Breast epithelium (tissue), 4 donors: Measurements from ENCODE around the gene RAB19. TPM values are rescaled to one million over a fixed set of nuclear protein-coding genes. Genes with fewer than 3 reads are reported as not detected.
"Not testable (repeated sequence)": the region's sequence is repeated elsewhere in the genome, so short reads cannot be mapped to it uniquely, and the experiment has no call there.

Experiments
- DNase-seq, 2 donors: peaks; one replicate each; pipeline ENCODE4 v3.0.0-alpha.2; 2019; ENCODE audit warnings: low spot score in 2 of 2
- H3K27ac ChIP-seq, 2 donors: fragments of 200-600 bp; sonication (generic) in 1 of 2; one replicate each; pipeline ENCODE4 v1.5.1; 2016 to 2019; ENCODE audit warnings: mild to moderate bottlenecking in 1 of 2
- H3K27me3 ChIP-seq, 2 donors: fragments of 200-600 bp; sonication (generic) in 1 of 2; one replicate each; pipeline versions ENCODE4 v1.5.1 to v1.6.0; 2017 to 2019; ENCODE audit warnings: control low read depth in 1 of 2, mild to moderate bottlenecking in 1 of 2
- H3K36me3 ChIP-seq: fragments of 200-600 bp; one replicate; pipeline ENCODE4 v1.5.1; 2019
- H3K4me1 ChIP-seq, 2 donors: fragments of 200-600 bp; sonication (generic); one replicate each; pipeline ENCODE4 v1.5.1; 2016 to 2019; ENCODE audit warnings: control low read depth in 1 of 2
- H3K4me3 ChIP-seq, 3 donors: fragments of 200-600 bp; sonication (generic); 1 replicate in 2 of 3; 2 replicates in 1 of 3; pipeline ENCODE4 v1.5.1; 2016 to 2019; ENCODE audit warnings: mild to moderate bottlenecking in 3 of 3, moderate library complexity in 2 of 3
- H3K9me3 ChIP-seq, 2 donors: fragments of 200-600 bp; sonication (generic) in 1 of 2; one replicate each; pipeline ENCODE4 v1.5.1; 2016 to 2019; ENCODE audit warnings: control low read depth in 1 of 2
- CTCF ChIP-seq, 3 donors: fragments of 450-650 bp; IDR thresholded peaks; one replicate each; pipeline ENCODE4 v1.5.1; 2016 to 2017; ENCODE audit warnings: antibody characterized with exemption in 3 of 3, mild to moderate bottlenecking in 3 of 3, moderate library complexity in 3 of 3
- POLR2A ChIP-seq: fragments of 450-650 bp; IDR thresholded peaks from one replicate; pipeline ENCODE4 v1.6.1; 2016; ENCODE audit warnings: antibody characterized with exemption, mild to moderate bottlenecking, moderate library complexity
- POLR2AphosphoS5 ChIP-seq, 3 donors: sonication (generic); formaldehyde crosslinking; IDR thresholded peaks; one replicate each; pipeline ENCODE4 v1.6.1; 2017; ENCODE audit warnings: antibody characterized with exemption in 3 of 3
- intact Hi-C: fragments of 100-400 bp; cut with DNase I; formaldehyde crosslinking; loops from one replicate; pipeline ENCODE4 v1.15.1; 2023; ENCODE audit warnings: low total_unique reads
- total RNA-seq, 3 donors: library from RNA; depleted of rRNA; stranded (reverse); fragments of >200 nt; gene quantifications; one replicate each; pipeline ENCODE4 v1.1.0, GENCODE V29; 2016

Gene RAB19
- total RNA-seq, 3 donors from 2014 or later = 2.3 to 4.2 TPM; not detected in 1

GRCh38 chr7:140402178-140402835, 1.6 kb upstream of the RAB19 start:
- no peaks in the 10 kb centered on the region for H3K4me1 ChIP-seq
- intact Hi-C loops = no loop called here
- H3K27ac ChIP-seq = no peak overlapping the region
- no peak overlapping the region for H3K4me3 ChIP-seq
- H3K36me3 ChIP-seq = no peaks in the 10 kb centered on the region
- no peak for DNase-seq
- no peaks in the 10 kb centered on the region for H3K27me3 ChIP-seq
- no peaks in the 10 kb centered on the region for H3K9me3 ChIP-seq
- TF ChIP-seq CTCF (IDR thresholded peaks at IDR 0.05) = no peak
- TF ChIP-seq POLR2AphosphoS5 (IDR thresholded peaks at IDR 0.05) = no peak
- no peak for TF ChIP-seq POLR2A

DNA sequence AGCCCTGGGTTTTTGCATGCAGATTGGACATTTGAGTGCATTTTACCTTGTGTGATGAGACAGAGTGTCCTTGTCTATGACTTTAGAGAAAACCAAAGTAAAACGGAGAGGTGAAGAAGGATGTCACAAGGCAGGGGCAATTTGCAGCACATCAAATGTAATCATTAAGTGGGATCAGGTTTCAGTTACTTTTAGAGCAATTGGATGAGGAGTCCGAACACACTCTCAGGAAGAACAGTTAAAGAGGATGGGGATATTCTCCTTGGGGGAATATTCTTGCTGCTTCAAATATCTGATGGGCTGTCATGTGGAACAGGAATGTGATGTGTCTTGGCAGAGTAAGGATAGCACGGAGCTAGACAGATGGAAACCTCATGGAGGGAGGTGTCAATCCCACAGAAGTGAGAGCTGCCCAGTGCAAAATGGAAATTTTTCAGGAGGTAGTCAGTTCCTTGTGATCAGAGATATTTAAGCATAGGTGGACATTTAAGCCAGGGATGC, 757 bp downstream of the RAB19 start:
- no peak for DNase-seq
- peak overlapping the region in 2 of 3 donors; percentile 61 to 62 for H3K4me3 ChIP-seq
- no peaks in the 10 kb centered on the region for H3K27me3 ChIP-seq
- intact Hi-C loops = no loop called here
- H3K36me3 ChIP-seq = no peaks in the 10 kb centered on the region
- no peaks in the 10 kb centered on the region for H3K9me3 ChIP-seq
- no peaks in the 10 kb centered on the region for H3K4me1 ChIP-seq
- peak overlapping the region in 1 of 2 donors; percentile 73 for H3K27ac ChIP-seq
- no peak for TF ChIP-seq CTCF (IDR thresholded peaks at IDR 0.05)
- no peak for TF ChIP-seq POLR2AphosphoS5 (IDR thresholded peaks at IDR 0.05)
- no peak for TF ChIP-seq POLR2A

- no peak for DNase-seq
- H3K4me1 ChIP-seq = no peaks in the 10 kb centered on the region
- H3K36me3 ChIP-seq = no peaks in the 10 kb centered on the region
- H3K4me3 ChIP-seq = no peak overlapping the region
- H3K9me3 ChIP-seq = no peaks in the 10 kb centered on the region
- no peak overlapping the region for H3K27ac ChIP-seq
- no peaks in the 10 kb centered on the region for H3K27me3 ChIP-seq
- intact Hi-C loops = no loop called here
- no peak for TF ChIP-seq CTCF (IDR thresholded peaks at IDR 0.05)
Observed at GRCh38 chr7:140415361-140415760, 11.5 kb downstream of the RAB19 start.

- DNase-seq, H3K27me3 ChIP-seq, H3K4me1 ChIP-seq, H3K36me3 ChIP-seq, H3K9me3 ChIP-seq, intact Hi-C loops, H3K4me3 ChIP-seq, H3K27ac ChIP-seq: not testable (repeated sequence)
Observed at GRCh38 chr7:140415816-140416215, 12.0 kb downstream of the RAB19 start.

GRCh38 chr7:140416560-140416959, 12.7 kb downstream of the RAB19 start:
- Histone ChIP-seq H3K4me3 (no peak overlapping the region), H3K4me1 (no peaks in the 10 kb centered on the region), H3K27ac (no peak overlapping the region), H3K9me3 (no peaks in the 10 kb centered on the region), H3K27me3 (no peaks in the 10 kb centered on the region), H3K36me3 (no peaks in the 10 kb centered on the region)
- no peak for TF ChIP-seq POLR2A
- no peak for TF ChIP-seq POLR2AphosphoS5 (IDR thresholded peaks at IDR 0.05)
- TF ChIP-seq CTCF (IDR thresholded peaks at IDR 0.05) = no peak
- DNase-seq = no peak
- intact Hi-C loops = no loop called here
